IPS-18a (cell line): ENCODE data around the gene CDC20B.
"Not testable (repeated sequence)": the region's sequence is repeated elsewhere in the genome, so short reads cannot be mapped to it uniquely, and the experiment has no call there.

Source experiments
- H3K27ac ChIP-seq: one replicate; pipeline ENCODE4 v1.5.1; 2013; ENCODE audit warnings: low read length
- H3K27me3 ChIP-seq: one replicate; pipeline ENCODE4 v1.6.1; 2013; ENCODE audit warnings: mild to moderate bottlenecking, low read length; ENCODE audit not compliant: control insufficient read depth, insufficient read depth
- H3K36me3 ChIP-seq: one replicate; pipeline ENCODE4 v1.6.1; 2013; ENCODE audit warnings: low read depth, low read length; ENCODE audit not compliant: control insufficient read depth
- H3K4me1 ChIP-seq: one replicate; pipeline ENCODE4 v1.6.1; 2013; ENCODE audit warnings: low read depth, low read length; ENCODE audit not compliant: control insufficient read depth
- H3K4me3 ChIP-seq: one replicate; pipeline ENCODE4 v1.5.1; 2013; ENCODE audit warnings: low read length
- H3K9ac ChIP-seq: one replicate; pipeline ENCODE4 v1.6.1; 2013; ENCODE audit warnings: mild to moderate bottlenecking, low read length, moderate library complexity
- H3K9me3 ChIP-seq: one replicate; pipeline ENCODE4 v1.6.1; 2013; ENCODE audit warnings: low read depth, low read length; ENCODE audit not compliant: control insufficient read depth

Gene CDC20B

GRCh38 chr5:55096182-55096581 lies 76.8 kb downstream of the CDC20B start:
- Histone ChIP-seq H3K9me3 (no peaks in the 10 kb centered on the region), H3K27ac (no peak overlapping the region), H3K9ac (no peak overlapping the region), H3K4me3 (no peak overlapping the region), H3K36me3 (no peaks in the 10 kb centered on the region), H3K4me1 (no peaks in the 10 kb centered on the region), H3K27me3 (no peaks in the 10 kb centered on the region)

DNA sequence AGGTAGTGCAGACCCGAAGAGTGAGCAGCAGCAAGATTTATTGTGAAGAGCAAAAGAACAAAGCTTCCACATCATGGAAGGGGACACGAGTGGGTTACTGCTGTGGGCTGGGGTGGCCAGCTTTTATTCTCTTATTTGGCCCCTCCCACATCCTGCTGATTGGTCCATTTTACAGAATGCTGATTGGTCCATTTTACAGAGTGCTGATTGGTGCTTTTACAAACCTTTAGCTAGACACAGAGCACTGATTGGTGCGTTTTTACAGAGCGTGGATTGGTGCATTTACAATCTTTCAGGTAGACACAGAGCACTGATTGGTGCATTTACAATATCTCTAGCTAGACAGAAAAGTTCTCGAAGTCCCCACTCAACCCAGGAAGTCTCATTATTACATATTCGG lies 82.0 kb downstream of the CDC20B start:
- not testable (repeated sequence) for H3K27me3 ChIP-seq, H3K4me1 ChIP-seq, H3K4me3 ChIP-seq, H3K36me3 ChIP-seq, H3K27ac ChIP-seq, H3K9ac ChIP-seq, H3K9me3 ChIP-seq

GRCh38 chr5:55089301-55089700 lies 83.7 kb downstream of the CDC20B start:
- not testable (repeated sequence) for H3K36me3 ChIP-seq, H3K4me1 ChIP-seq, H3K9me3 ChIP-seq, H3K9ac ChIP-seq, H3K27me3 ChIP-seq, H3K4me3 ChIP-seq, H3K27ac ChIP-seq

DNA sequence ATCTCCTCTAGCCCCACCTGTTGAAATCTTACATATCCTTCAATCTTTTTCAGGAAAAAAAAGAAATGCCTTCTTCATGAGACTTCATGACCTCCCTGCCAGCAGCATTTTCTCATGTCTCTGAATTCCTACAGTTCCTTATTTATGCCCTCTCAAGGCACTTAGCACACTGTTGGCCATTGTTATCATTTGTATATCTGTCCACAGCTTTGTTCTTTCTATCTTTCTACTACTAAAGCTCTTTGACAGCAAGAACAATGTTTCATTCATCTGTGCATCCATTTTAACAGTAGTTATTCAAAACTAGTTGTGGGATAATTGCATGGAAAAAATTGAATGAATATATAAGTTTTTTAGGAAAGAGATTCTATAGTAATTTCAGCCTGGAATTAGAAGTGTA lies 91.4 kb downstream of the CDC20B start:
- H3K27ac ChIP-seq: no peak overlapping the region
- H3K4me1 ChIP-seq: no peaks in the 10 kb centered on the region
- no peak overlapping the region for H3K9ac ChIP-seq
- H3K36me3 ChIP-seq: no peaks in the 10 kb centered on the region
- H3K4me3 ChIP-seq: no peak overlapping the region
- peaks cover 12% of the 10 kb centered on the region for H3K9me3 ChIP-seq
- no peaks in the 10 kb centered on the region for H3K27me3 ChIP-seq

DNA sequence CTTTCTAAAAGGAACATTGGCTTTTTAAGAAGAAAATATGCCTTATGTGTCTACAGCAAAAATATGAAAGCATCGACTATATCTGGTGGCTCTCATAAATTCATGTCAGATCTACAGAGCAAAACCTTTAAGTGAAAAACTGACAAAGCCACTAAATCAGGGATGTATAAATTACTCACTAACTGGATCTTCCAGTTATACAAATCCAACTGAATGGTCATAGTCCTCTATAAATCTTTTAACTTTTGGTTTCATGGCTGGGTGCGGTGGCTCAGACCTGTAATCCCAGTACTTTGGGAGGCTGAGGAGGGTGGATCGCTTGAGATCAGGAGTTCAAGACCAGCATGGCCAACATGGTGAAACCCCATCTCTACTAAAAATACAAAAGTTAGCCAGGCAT lies 99.8 kb downstream of the CDC20B start:
- Histone ChIP-seq H3K4me3 (no peak overlapping the region), H3K27ac (no peak overlapping the region), H3K9ac (no peak overlapping the region), H3K9me3 (no peaks in the 10 kb centered on the region), H3K4me1 (peaks cover 6% of the 10 kb centered on the region), H3K27me3 (no peaks in the 10 kb centered on the region), H3K36me3 (no peaks in the 10 kb centered on the region)

GRCh38 chr5:55072666-55073065 lies 100.3 kb downstream of the CDC20B start:
- H3K27me3 ChIP-seq: no peaks in the 10 kb centered on the region
- no peaks in the 10 kb centered on the region for H3K36me3 ChIP-seq
- no peak overlapping the region for H3K27ac ChIP-seq
- H3K4me3 ChIP-seq: no peak overlapping the region
- H3K9ac ChIP-seq: no peak overlapping the region
- no peaks in the 10 kb centered on the region for H3K9me3 ChIP-seq
- peaks cover 6% of the 10 kb centered on the region for H3K4me1 ChIP-seq

DNA sequence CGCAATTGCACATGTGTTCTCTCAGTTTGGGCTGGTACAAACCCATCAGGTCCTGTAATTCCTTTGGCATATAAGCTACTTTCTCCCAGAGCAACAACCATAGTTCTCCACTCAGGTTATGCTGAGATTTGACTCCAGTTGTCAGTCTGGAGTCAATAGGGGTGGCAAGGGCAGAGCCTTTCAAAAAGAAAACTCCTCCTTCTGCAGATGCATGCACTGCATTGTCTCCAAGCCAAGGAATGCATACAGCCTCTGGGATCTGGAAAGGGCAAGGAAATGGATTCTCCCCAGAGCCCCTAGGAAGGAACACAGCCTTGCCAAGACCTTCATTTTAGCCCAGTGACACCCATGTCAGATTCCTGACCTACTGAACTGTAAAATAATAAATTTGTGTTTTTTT lies 101.6 kb downstream of the CDC20B start:
- Histone ChIP-seq H3K9me3 (no peaks in the 10 kb centered on the region), H3K27me3 (no peaks in the 10 kb centered on the region), H3K9ac (no peak overlapping the region), H3K36me3 (no peaks in the 10 kb centered on the region), H3K4me3 (no peak overlapping the region), H3K4me1 (peaks cover 6% of the 10 kb centered on the region), H3K27ac (no peak overlapping the region)

DNA sequence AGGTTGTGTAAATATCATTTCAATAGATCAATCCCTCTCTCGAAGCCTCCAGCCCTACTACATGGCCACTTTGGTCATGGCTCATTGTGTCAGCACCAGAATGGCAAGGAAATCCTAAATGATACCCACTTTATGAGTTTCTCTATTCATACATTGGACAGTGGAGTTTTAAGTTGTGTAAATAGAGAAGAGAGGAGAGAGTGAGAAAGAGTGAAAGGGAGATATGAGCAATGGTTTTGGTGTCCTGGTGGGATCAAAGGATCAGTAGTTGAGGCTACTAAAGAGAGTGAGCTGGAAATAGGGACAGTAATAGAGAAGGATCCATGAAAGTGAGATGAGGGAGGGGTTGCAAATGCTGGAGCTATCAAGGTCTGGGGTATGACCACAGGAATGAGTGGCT lies 102.0 kb downstream of the CDC20B start:
- no peaks in the 10 kb centered on the region for H3K27me3 ChIP-seq
- H3K27ac ChIP-seq: no peak overlapping the region
- peaks cover 6% of the 10 kb centered on the region for H3K4me1 ChIP-seq
- no peaks in the 10 kb centered on the region for H3K9me3 ChIP-seq
- H3K9ac ChIP-seq: no peak overlapping the region
- H3K4me3 ChIP-seq: no peak overlapping the region
- H3K36me3 ChIP-seq: no peaks in the 10 kb centered on the region

DNA sequence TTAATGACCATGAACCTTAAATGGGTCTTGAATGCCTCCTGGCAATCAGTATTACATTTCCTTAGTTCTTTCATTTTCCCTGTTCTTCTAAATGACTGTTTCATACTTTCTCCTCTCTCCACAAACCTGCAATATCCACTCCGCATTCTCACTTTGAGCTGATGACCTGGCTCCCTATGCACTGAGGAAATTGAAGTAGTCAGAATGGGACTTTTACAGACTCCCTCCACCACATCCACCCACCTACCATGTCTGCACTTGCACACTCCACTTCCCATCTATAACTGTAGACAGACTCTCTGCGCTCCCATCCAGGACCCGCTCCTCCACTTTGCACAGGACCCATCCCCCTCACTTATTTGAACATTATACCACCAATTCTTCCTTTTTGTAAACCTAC lies 106.7 kb downstream of the CDC20B start:
- Histone ChIP-seq H3K4me3 (no peak overlapping the region), H3K27me3 (no peaks in the 10 kb centered on the region)

GRCh38 chr5:55064523-55064922 lies 108.5 kb downstream of the CDC20B start:
- Histone ChIP-seq H3K36me3 (no peaks in the 10 kb centered on the region), H3K4me3 (no peak overlapping the region), H3K4me1 (no peaks in the 10 kb centered on the region), H3K9ac (no peak overlapping the region), H3K27ac (no peak overlapping the region), H3K27me3 (no peaks in the 10 kb centered on the region), H3K9me3 (no peaks in the 10 kb centered on the region)

More for the DNA sequence above, 106.7 kb downstream of the CDC20B start:
- H3K9ac ChIP-seq: no peak overlapping the region
- no peaks in the 10 kb centered on the region for H3K9me3 ChIP-seq
- no peaks in the 10 kb centered on the region for H3K4me1 ChIP-seq
- no peaks in the 10 kb centered on the region for H3K36me3 ChIP-seq
- H3K27ac ChIP-seq: no peak overlapping the region

DNA sequence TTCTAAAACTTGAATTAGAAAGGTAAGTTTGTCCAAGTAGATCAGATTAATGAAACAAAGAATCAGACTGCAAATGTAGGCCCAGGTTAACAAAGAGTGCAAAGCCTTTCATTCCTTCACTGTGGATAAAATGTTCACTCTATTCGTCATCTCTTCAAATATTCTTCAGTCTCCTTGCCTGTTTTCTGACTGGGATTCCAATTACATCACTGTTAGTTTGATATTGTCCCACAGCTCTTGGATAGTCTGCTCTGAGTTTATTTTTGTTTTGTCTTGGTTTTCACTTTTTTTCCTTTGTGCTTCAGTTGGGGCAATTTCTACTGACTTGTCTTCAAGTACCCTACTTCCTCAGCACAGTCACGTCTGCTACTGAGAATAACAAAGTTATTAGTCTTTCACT lies 109.1 kb downstream of the CDC20B start:
- Histone ChIP-seq H3K4me1 (no peaks in the 10 kb centered on the region), H3K9ac (no peak overlapping the region), H3K9me3 (no peaks in the 10 kb centered on the region), H3K27ac (no peak overlapping the region), H3K4me3 (no peak overlapping the region), H3K27me3 (no peaks in the 10 kb centered on the region), H3K36me3 (no peaks in the 10 kb centered on the region)

DNA sequence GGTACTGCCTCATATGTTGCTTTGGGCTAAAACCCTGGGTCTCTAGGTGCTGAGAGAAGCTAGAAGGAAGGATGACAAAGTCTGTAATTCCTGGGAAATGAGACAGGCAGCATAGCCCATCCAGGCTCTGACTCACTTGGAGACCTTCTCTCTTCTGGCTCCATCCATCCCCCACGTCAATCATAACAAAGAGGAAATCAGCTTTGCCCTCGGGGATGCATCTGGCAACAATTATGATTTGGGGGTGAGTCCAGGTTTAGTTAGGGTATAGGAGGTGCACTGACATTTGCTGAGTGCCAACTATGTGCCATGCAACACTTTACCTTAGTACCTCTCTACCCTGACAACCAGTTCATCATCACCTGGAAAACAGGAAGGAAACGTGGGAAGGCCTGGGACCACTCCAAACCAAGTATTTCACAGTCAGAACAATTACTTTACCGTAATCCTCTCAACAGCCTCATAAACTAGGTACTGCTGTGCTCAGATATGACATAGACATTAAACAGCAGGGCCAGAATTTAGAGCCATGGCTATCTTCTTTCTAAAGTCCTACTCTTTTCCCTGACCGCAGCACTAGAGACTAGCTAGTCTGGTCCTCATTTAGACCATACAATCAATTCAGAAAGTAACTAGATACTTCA lies 109.6 kb downstream of the CDC20B start:
- Histone ChIP-seq H3K9me3 (no peaks in the 10 kb centered on the region), H3K4me1 (no peaks in the 10 kb centered on the region), H3K9ac (no peak overlapping the region), H3K27ac (no peak overlapping the region), H3K27me3 (no peaks in the 10 kb centered on the region), H3K36me3 (no peaks in the 10 kb centered on the region), H3K4me3 (no peak overlapping the region)
